ENCODE measurements around the gene SORL1.

SORL1 gene

GRCh38 chr11:121467965-121468364, 15.9 kb downstream of the SORL1 start:
- Histone ChIP-seq H3K9ac (ENCODE audit: low read length) (no peak overlapping the region), H3K27me3 (ENCODE audit: control insufficient read depth, insufficient read depth, low read length) (no peaks in the 10 kb centered on the region), H3K27ac (ENCODE audit: low read length) (no peak overlapping the region), H3K4me1 (ENCODE audit: control insufficient read depth, low read depth, low read length) (peaks cover 48% of the 10 kb centered on the region), H3K4me3 (ENCODE audit: low read length) (no peak overlapping the region), H3K36me3 (ENCODE audit: control insufficient read depth, low read depth, low read length) (peaks cover 21% of the 10 kb centered on the region), H3K9me3 (ENCODE audit: control insufficient read depth, low read depth, low read length) (no peaks in the 10 kb centered on the region)

- H3K27ac ChIP-seq (ENCODE audit: low read length) = no peak overlapping the region
Observed at GRCh38 chr11:121469910-121470309, 17.8 kb downstream of the SORL1 start.

GRCh38 chr11:121471167-121471566, 19.1 kb downstream of the SORL1 start:
- H3K36me3 ChIP-seq (ENCODE audit: control insufficient read depth, low read depth, low read length) = peaks cover 21% of the 10 kb centered on the region
- peaks cover 27% of the 10 kb centered on the region for H3K4me1 ChIP-seq (ENCODE audit: control insufficient read depth, low read depth, low read length)

More at GRCh38 chr11:121469910-121470309, 17.8 kb downstream of the SORL1 start:
- H3K27me3 ChIP-seq (ENCODE audit: control insufficient read depth, insufficient read depth, low read length) = no peaks in the 10 kb centered on the region
- no peak overlapping the region for H3K4me3 ChIP-seq (ENCODE audit: low read length)
- H3K4me1 ChIP-seq (ENCODE audit: control insufficient read depth, low read depth, low read length) = peaks cover 33% of the 10 kb centered on the region
- H3K36me3 ChIP-seq (ENCODE audit: control insufficient read depth, low read depth, low read length) = peaks cover 21% of the 10 kb centered on the region
- no peak overlapping the region for H3K9ac ChIP-seq (ENCODE audit: low read length)
- no peaks in the 10 kb centered on the region for H3K9me3 ChIP-seq (ENCODE audit: control insufficient read depth, low read depth, low read length)

DNA sequence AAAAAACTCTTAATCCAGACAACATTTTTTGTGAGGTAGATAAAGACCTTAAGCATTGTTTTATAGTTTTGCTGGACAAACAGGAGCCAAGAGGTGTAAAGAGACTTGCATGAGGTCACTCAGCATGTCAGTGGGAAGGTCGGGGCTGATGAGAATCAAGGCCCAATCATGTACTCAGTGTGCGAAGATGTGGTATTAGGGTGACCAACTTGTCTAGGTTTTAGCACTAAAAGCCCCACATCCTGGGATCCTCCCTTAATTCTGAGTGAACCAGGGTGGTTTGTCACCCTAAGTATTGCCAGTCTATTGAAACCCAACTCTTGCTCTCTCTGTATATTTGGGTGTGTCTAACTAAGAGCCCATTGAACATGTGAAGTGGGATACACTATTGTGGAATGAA, 20.2 kb downstream of the SORL1 start:
- H3K4me3 ChIP-seq (ENCODE audit: low read length) = no peak overlapping the region
- H3K27me3 ChIP-seq (ENCODE audit: control insufficient read depth, insufficient read depth, low read length) = no peaks in the 10 kb centered on the region
- peaks cover 25% of the 10 kb centered on the region for H3K4me1 ChIP-seq (ENCODE audit: control insufficient read depth, low read depth, low read length)
- H3K36me3 ChIP-seq (ENCODE audit: control insufficient read depth, low read depth, low read length) = peaks cover 21% of the 10 kb centered on the region
- no peak overlapping the region for H3K27ac ChIP-seq (ENCODE audit: low read length)
- H3K9me3 ChIP-seq (ENCODE audit: control insufficient read depth, low read depth, low read length) = no peaks in the 10 kb centered on the region
- no peak overlapping the region for H3K9ac ChIP-seq (ENCODE audit: low read length)

More at GRCh38 chr11:121471167-121471566, 19.1 kb downstream of the SORL1 start:
- no peaks in the 10 kb centered on the region for H3K9me3 ChIP-seq (ENCODE audit: control insufficient read depth, low read depth, low read length)
- no peaks in the 10 kb centered on the region for H3K27me3 ChIP-seq (ENCODE audit: control insufficient read depth, insufficient read depth, low read length)
- no peak overlapping the region for H3K9ac ChIP-seq (ENCODE audit: low read length)
- H3K4me3 ChIP-seq (ENCODE audit: low read length) = no peak overlapping the region
- no peak overlapping the region for H3K27ac ChIP-seq (ENCODE audit: low read length)

DNA sequence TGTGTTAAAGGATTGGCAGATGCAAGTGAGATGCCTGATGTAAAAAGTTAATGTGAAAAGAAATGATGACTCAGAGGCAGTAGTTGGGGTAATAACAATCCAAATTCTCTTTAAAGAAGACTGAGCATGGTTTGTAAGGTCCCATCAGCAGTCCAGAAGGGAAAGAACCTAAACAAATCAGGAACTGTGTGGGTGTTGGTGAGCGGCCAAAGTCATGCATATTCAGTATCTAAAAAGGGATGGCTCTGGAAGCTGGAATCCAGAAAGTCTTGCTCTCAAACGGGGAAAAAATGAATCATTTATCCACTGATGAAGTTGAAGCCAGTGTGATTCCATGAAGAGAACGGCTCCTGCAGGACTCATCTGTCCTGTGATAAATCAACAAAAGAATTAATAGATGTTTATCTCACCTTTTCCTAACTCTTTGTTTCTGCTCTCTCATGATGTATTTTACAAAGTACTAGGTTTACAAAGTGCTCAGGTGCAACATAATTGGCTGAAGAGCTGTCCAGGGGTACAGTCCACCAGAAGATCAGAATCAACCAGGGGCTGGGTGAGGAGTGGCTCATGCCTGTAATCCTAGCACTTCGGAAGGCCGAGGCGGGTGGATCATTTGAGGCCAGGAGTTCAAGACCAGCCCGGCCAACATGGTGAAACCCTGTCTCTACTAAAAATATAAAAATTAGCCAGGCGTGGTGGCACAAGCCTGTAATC, 21.1 kb downstream of the SORL1 start:
- Histone ChIP-seq H3K27me3 (ENCODE audit: control insufficient read depth, insufficient read depth, low read length) (no peaks in the 10 kb centered on the region), H3K36me3 (ENCODE audit: control insufficient read depth, low read depth, low read length) (peaks cover 21% of the 10 kb centered on the region), H3K4me1 (ENCODE audit: control insufficient read depth, low read depth, low read length) (peaks cover 20% of the 10 kb centered on the region), H3K27ac (ENCODE audit: low read length) (no peak overlapping the region), H3K9me3 (ENCODE audit: control insufficient read depth, low read depth, low read length) (no peaks in the 10 kb centered on the region), H3K4me3 (ENCODE audit: low read length) (no peak overlapping the region), H3K9ac (ENCODE audit: low read length) (no peak overlapping the region)

GRCh38 chr11:121474680-121475079, 22.6 kb downstream of the SORL1 start:
- peaks cover 20% of the 10 kb centered on the region for H3K36me3 ChIP-seq (ENCODE audit: control insufficient read depth, low read depth, low read length)

GRCh38 chr11:121476379-121477032, 24.4 kb downstream of the SORL1 start:
- H3K4me1 ChIP-seq (ENCODE audit: control insufficient read depth, low read depth, low read length) = peaks cover 33% of the 10 kb centered on the region
- peaks cover 1% of the 10 kb centered on the region for H3K36me3 ChIP-seq (ENCODE audit: control insufficient read depth, low read depth, low read length)

More at GRCh38 chr11:121474680-121475079, 22.6 kb downstream of the SORL1 start:
- Histone ChIP-seq H3K27me3 (ENCODE audit: control insufficient read depth, insufficient read depth, low read length) (no peaks in the 10 kb centered on the region), H3K27ac (ENCODE audit: low read length) (no peak overlapping the region), H3K9ac (ENCODE audit: low read length) (no peak overlapping the region), H3K4me3 (ENCODE audit: low read length) (no peak overlapping the region), H3K4me1 (ENCODE audit: control insufficient read depth, low read depth, low read length) (peaks cover 29% of the 10 kb centered on the region), H3K9me3 (ENCODE audit: control insufficient read depth, low read depth, low read length) (no peaks in the 10 kb centered on the region)

DNA sequence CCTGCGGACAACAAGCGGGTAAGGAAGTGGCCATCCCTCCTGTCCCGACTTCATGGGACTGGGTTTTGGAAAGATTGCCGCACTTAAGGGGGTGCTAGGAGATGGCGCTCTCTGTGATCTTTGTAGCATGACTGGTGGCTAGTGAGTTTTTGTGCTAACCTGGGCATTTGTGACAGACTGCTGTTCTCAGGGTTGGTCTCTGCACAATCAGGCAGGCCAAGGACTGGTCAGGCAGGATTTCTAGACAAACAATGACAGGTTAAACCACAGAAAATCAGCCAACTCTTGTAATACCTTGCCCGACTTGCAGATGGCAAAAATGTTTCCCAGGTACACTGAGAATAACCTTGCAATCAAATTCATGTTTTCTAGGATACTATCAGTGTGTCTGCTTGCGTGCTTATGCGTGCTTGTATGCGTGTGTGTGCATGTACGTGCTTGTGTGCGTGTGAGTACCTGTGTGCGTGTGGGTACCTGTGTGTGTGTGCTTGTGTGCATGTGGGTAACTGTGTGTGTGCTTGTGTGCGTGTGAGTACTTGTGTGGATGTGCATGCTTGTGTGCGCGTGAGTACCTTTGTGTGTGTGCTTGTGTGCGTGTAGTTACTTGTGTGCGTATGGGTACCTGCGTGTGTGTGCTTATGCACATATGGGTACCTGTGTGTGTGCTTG, 26.2 kb downstream of the SORL1 start:
- H3K36me3 ChIP-seq (ENCODE audit: control insufficient read depth, low read depth, low read length) = no peaks in the 10 kb centered on the region
- H3K27me3 ChIP-seq (ENCODE audit: control insufficient read depth, insufficient read depth, low read length) = no peaks in the 10 kb centered on the region
- no peaks in the 10 kb centered on the region for H3K9me3 ChIP-seq (ENCODE audit: control insufficient read depth, low read depth, low read length)
- peaks cover 38% of the 10 kb centered on the region for H3K4me1 ChIP-seq (ENCODE audit: control insufficient read depth, low read depth, low read length)
- H3K9ac ChIP-seq (ENCODE audit: low read length) = peak overlapping the region; percentile 32
- H3K27ac ChIP-seq (ENCODE audit: low read length) = peak overlapping the region; percentile 44
- peak overlapping the region; percentile 50 for H3K4me3 ChIP-seq (ENCODE audit: low read length)

More at GRCh38 chr11:121476379-121477032, 24.4 kb downstream of the SORL1 start:
- Histone ChIP-seq H3K27me3 (ENCODE audit: control insufficient read depth, insufficient read depth, low read length) (no peaks in the 10 kb centered on the region), H3K4me3 (ENCODE audit: low read length) (no peak overlapping the region), H3K9ac (ENCODE audit: low read length) (no peak overlapping the region), H3K27ac (ENCODE audit: low read length) (no peak overlapping the region), H3K9me3 (ENCODE audit: control insufficient read depth, low read depth, low read length) (no peaks in the 10 kb centered on the region)

DNA sequence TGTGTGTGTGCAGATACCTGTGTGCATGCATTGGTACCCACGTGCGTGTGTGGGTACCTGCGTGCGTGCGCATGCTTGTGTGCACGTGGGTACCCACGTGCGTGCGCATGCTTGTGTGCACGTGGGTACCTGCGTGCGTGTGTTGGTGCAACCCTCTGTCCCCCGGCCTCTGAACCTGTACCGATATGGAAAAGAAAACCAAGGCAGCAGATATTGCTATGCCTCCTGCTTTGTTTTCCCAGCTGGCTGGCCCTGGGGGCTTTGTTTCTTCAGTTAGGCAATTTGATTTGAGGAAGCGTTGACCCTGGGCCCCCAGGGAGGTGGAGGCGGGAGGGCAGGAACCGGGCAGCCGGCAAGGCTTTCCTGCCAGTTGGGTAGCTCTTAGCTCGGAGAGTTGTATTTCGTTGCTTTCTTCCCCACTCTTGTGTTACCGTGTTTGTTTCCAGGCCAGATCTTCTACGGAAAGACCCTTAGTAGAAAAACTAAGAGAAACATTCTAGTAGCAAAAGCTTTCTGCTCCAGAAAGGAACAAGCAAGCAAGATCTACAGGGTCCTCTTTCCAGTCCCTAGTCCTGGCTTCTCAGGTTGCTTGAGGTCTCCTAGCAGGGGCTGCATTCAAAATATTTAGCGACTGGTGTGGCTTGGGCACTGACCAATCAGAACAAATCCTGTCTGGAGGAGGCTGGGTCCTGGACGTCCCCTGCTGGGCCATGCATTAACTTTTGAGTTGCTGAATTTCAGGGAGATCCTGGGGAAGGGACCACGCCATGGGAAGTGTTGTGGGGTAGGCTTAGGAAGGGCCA, 27.0 kb downstream of the SORL1 start:
- peak overlapping the region; percentile 44 for H3K27ac ChIP-seq (ENCODE audit: low read length)
- peak overlapping the region; percentile 32 for H3K9ac ChIP-seq (ENCODE audit: low read length)
- peak overlapping the region; percentile 50 for H3K4me3 ChIP-seq (ENCODE audit: low read length)
- H3K27me3 ChIP-seq (ENCODE audit: control insufficient read depth, insufficient read depth, low read length) = no peaks in the 10 kb centered on the region
- no peaks in the 10 kb centered on the region for H3K9me3 ChIP-seq (ENCODE audit: control insufficient read depth, low read depth, low read length)
- no peaks in the 10 kb centered on the region for H3K36me3 ChIP-seq (ENCODE audit: control insufficient read depth, low read depth, low read length)
- peaks cover 39% of the 10 kb centered on the region for H3K4me1 ChIP-seq (ENCODE audit: control insufficient read depth, low read depth, low read length)

GRCh38 chr11:121479698-121480238, 27.7 kb downstream of the SORL1 start:
- Histone ChIP-seq H3K27me3 (ENCODE audit: control insufficient read depth, insufficient read depth, low read length) (no peaks in the 10 kb centered on the region), H3K9ac (ENCODE audit: low read length) (peak overlapping the region; percentile 17), H3K4me3 (ENCODE audit: low read length) (peak overlapping the region; percentile 50), H3K4me1 (ENCODE audit: control insufficient read depth, low read depth, low read length) (peaks cover 39% of the 10 kb centered on the region), H3K27ac (ENCODE audit: low read length) (peak overlapping the region; percentile 44), H3K9me3 (ENCODE audit: control insufficient read depth, low read depth, low read length) (no peaks in the 10 kb centered on the region), H3K36me3 (ENCODE audit: control insufficient read depth, low read depth, low read length) (no peaks in the 10 kb centered on the region)
